NCI-H2196 treated with DMSO at 0.1 percent for 48 hours (cell line): ENCODE data around the gene PRPF19.
"Not testable (repeated sequence)": the region's sequence is repeated elsewhere in the genome, so short reads cannot be mapped to it uniquely, and the experiment has no call there.

Experiments used
- DNase-seq: peaks from one replicate; lab custom pipeline; 2025; ENCODE audit not compliant: unreplicated experiment; lab: John Stamatoyannopoulos, UW

The PRPF19 gene

GRCh38 chr11:60909680-60910280 is 3.4 kb upstream of the PRPF19 start:
- not testable (repeated sequence) for DNase-seq

GRCh38 chr11:60908803-60909202 is 2.4 kb upstream of the PRPF19 start:
- no peak for DNase-seq

DNA sequence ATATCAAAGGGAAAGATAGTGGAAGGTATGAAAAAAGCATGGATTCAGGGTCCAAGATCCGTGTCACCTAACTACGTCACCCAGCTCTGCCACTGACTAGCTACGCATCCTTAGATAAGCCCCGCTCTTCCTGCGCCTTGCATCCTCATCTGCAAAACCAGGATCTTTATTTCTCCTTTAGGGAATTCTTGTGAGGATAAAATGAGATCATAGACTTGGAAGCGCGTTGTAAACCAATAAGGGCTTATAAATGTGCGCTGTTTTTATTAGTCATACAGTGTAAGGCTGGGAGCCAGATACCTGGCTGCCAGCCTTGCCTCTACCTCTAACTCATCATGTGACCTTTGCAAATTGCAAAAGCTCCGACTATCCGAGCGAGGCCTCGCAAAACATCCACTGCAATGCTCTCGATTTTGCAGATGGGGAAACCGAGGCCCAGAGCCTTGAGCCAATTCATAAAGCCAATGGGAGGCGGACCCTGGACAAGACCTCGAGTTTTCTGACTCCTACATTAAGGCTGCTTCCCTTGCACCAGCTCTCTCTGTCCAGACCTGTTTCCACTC is 753 bp downstream of the PRPF19 start:
- no peak for DNase-seq

- DNase-seq = no peak
Measured at GRCh38 chr11:60905047-60905446, 1.3 kb downstream of the PRPF19 start.

GRCh38 chr11:60902625-60903024 is 3.8 kb downstream of the PRPF19 start:
- DNase-seq = no peak

GRCh38 chr11:60900673-60901404 is 5.5 kb downstream of the PRPF19 start:
- DNase-seq = no peak

GRCh38 chr11:60899977-60900376 is 6.4 kb downstream of the PRPF19 start:
- DNase-seq = no peak

GRCh38 chr11:60899046-60899936 is 7.1 kb downstream of the PRPF19 start:
- peak; percentile 40 for DNase-seq

- DNase-seq = no peak
Measured at GRCh38 chr11:60897496-60897895, 8.9 kb downstream of the PRPF19 start.

DNA sequence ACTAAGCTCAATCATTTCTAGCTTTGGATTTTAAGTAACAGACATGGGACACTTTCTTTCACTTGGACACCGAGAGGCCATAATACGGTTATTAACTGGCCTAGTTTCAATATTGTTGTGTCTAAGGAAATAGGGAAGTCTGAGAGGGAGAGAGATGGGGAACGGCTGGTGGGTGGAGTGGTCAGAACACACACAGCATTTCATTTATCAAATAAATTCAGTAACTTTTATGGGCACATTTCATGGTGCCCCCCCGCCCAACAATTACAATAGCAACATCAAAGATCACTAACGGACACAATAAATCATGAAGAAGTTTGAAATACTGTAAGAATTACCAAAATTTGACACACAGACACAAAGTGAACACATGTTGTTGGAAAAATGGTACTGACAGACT is 10.7 kb downstream of the PRPF19 start:
- DNase-seq = no peak

DNA sequence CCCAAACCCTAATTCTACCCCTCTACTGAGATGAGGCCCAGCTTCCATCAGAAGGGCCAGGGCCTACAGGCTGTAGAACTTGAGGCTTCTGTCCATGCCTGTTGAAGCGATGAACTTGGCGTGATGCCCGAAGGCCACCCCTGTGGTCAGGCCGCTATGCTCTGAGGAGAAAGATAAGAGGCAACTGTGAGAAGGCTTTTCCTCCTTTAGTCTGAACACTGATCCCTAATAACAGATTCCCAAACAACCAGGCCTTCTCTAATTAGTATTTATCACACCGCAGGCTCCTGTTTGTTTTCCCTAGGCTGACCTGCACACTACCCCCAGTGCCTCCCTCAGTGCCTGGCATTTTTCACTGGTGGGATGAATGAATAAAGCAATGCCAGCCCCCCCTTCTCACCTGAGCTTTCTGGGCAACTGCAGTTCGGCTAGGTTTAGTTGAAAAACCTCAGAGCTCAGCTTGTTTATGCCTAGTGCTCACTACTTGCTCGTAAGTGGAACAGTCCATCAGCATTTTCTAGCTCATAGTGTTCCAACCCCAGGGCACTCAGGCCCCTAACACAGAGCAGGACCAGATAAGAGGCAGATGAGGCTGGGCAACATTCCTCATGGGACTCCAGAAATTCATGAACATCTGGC is 15.2 kb downstream of the PRPF19 start:
- no peak for DNase-seq

GRCh38 chr11:60890696-60891095 is 15.7 kb downstream of the PRPF19 start:
- no peak for DNase-seq

DNA sequence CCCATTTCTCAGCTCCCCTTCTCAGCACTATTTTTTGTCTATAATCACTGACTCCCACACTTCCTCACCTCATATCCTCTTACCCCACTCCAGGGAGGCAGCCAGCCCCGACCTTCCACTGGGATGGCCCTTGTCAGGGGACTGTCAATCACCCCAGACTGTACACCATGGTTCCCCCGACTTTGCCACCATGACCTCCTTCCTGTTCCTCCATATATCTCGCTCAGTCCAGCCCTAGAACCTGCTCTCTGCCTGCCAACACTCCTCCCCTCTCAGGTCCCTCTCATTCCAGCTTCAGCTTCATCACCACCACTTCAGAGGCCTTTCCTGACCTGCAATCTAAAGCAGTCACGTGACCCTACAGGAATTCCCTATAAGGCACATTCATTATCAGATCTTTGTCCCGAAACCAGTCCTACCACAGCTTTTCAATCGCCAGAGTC is 16.5 kb downstream of the PRPF19 start:
- DNase-seq = no peak

GRCh38 chr11:60887556-60887955 is 18.8 kb downstream of the PRPF19 start:
- peak; percentile 74 for DNase-seq

GRCh38 chr11:60880643-60881282 is 25.6 kb downstream of the PRPF19 start:
- peak; percentile 45 for DNase-seq

- no peak for DNase-seq
Measured at GRCh38 chr11:60879971-60880588, 26.3 kb downstream of the PRPF19 start.

DNA sequence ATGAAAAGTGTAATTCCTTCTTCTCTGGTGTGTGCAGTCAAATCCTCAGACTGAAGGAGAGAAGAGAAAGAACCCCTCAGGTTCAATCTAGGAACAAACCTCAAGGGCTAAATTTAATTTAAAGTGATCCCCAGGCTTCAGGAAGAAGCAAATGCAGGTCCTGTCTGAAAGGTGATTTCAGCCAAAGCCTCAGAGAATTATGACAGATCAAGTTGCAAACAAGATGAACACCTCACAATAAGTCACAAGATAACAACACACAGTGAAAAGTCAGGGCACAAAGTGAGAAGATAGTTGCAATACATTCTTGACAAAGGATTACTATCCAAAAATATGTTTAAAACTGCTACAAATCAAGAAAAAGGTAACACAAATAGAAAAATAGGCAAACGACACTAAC is 27.3 kb downstream of the PRPF19 start:
- DNase-seq = no peak

DNA sequence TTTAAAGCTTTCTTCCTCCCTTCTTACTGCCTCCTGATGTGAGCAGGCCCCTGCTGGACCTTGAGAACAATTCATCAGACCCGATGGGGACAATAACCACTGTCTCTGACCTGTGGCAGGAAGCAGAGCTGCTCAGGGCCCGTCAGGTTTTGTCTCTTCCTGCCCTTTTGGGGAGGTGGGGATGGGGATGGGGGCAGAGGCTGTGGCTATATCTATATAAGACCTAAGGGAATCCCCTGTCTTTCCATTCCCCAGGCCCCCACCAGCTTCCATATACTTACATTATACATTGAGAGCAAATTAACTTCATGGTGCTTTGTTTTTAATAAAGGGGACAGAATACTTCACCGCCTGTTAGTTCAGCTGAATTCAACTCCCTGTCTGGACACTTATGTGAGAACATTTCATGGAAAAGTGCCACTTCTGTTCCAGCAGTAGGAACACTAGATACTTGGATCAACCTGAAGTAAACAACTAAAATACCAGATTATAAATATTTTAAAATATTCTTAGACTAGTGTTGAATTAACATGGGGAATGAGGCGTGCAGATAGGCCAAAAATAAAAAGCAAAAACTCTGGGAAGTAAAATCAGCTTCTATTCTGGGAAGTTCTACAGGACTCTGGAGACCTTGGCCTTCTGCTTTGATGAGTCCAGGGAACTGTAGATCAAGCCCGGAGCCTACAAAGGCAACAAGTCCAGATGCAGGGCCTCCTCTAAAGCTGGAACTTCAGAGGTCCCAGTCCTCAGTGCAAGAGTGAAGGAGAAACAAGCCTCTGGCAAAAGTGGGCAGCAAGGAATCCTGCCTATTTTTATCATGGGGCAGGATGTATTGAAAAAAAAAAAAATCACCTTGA is 27.9 kb downstream of the PRPF19 start:
- DNase-seq = no peak

DNA sequence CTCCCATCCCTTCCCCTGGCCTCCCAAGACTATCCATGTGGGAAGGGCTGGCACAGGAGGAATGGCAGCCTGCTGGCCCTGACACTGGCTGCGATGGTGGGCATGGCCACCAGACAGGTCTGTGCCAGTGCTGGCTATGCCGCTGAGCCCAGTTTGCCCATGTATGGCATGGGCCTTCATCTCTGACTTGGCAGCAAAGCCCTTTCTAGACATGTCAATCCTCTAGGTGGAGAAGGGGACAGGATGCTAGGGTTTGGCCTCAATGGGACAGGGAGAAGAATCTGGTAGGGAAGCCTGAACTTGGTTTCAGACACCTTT is 30.3 kb downstream of the PRPF19 start:
- no peak for DNase-seq
